GM12801 (cell line): ENCODE results near the gene BEST4.

ENCODE experiments used
- TF ChIP-seq, protein P1 (sequence below): IDR thresholded peaks from one replicate; pipeline ENCODE4 v1.5.1; 2011; ENCODE audit warnings: control low read depth; ENCODE audit not compliant: insufficient read length; ENCODE audit errors: extremely low read depth

Gene BEST4

DNA sequence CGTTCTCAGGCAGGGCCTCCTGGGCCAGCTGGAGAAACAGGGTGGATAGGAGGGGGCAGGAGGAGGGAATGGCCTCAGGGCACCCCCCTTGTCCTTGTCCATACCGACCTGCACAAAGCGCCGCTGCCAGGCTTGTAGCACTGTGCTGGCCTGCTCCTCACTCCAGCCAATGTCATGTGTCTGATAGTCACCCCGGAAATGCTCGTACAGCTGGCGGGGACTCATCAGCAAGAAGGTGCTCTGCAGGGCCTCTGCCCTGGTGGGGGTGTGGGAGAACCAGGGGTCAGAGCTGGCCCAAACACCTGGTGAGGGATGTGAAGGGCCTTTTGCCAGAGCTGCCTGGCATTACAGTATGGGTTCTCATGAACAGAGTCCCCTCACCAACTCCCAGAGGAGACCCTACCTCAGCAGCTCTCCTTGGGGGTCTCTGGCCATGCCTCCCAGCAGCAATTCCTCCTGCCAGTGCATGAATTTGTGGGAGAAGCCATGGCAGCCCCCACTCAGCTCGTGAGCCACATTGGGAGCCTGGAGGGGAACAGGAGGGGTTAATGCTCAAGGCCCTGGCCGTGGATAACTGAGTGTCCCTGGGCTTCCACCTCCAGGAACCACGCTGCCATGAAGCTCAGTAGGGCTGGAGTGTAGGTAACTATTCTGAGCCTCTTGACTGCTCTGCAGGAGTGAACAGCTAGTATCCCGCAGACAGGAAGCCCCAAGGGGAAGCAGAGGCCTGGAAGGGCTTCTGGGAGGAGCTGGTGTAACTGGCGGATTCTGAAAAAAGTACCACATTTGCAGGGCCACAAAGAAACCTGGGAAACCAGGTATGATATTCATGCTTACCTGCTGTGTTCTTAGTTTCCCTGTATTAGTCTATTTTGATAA lies 41.8 kb upstream of the BEST4 start:
- TF ChIP-seq, protein P1, sequence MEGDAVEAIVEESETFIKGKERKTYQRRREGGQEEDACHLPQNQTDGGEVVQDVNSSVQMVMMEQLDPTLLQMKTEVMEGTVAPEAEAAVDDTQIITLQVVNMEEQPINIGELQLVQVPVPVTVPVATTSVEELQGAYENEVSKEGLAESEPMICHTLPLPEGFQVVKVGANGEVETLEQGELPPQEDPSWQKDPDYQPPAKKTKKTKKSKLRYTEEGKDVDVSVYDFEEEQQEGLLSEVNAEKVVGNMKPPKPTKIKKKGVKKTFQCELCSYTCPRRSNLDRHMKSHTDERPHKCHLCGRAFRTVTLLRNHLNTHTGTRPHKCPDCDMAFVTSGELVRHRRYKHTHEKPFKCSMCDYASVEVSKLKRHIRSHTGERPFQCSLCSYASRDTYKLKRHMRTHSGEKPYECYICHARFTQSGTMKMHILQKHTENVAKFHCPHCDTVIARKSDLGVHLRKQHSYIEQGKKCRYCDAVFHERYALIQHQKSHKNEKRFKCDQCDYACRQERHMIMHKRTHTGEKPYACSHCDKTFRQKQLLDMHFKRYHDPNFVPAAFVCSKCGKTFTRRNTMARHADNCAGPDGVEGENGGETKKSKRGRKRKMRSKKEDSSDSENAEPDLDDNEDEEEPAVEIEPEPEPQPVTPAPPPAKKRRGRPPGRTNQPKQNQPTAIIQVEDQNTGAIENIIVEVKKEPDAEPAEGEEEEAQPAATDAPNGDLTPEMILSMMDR = no peak

DNA sequence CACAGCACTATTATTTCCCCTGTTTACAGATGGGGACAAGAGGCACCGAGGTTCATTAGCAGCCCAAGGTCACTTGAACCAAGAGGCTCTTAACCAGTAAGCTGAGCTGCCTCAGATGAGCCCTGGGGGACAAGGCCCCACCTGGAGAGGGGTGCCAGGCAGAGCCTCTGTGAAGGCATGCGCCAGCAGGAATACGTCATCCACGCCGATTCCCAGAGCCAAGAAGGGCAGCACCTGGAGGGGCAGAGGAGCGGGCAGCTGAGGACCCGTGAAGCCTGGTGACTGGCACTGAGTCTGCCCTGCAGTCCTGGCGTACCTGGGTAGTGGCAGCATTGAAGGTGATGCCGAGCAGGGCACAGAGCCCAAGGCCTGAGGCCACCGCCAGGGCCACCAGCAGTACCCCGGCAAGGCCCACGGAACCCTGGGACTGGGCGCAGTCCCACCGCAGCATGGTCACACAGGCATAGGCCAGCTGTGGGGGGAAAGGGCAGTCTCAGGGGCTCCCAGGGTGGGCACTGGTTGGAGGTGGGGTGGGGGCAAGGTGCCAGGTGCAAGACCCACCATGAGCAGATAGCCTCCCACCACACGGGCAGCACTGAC lies 41.0 kb upstream of the BEST4 start:
- TF ChIP-seq, protein P1 = no peak

DNA sequence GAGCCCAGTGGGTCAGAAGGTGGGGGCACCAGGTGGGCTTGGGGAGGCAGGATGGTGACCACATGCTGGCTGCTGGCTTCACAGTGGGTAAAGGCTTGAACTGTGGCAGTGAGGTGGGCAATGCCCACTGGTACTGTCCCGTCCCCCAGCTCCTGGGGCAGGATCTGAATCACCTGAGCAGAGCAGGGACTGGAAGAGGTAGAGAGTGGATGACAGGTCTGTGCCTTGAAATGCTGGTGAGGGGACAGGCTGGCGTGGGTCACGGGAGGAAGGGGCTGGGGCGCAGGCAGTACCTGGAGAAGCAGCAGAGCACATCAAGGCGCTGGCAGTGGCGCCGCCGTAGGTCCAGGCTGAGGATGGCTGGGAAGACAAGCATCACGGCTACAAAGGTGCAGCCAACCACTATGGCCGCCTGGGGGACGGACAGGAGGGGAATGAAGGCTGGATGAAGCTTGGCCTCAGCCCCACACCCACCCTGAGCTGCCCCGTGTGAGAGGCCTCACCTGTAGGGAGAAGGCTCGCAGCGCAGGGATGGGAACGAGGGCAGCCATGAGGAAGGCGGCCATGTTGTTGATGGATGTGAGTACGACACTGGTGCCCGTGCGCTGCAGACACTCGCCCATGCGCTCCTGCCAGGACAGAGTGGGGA lies 40.2 kb upstream of the BEST4 start:
- TF ChIP-seq, protein P1 = no peak

DNA sequence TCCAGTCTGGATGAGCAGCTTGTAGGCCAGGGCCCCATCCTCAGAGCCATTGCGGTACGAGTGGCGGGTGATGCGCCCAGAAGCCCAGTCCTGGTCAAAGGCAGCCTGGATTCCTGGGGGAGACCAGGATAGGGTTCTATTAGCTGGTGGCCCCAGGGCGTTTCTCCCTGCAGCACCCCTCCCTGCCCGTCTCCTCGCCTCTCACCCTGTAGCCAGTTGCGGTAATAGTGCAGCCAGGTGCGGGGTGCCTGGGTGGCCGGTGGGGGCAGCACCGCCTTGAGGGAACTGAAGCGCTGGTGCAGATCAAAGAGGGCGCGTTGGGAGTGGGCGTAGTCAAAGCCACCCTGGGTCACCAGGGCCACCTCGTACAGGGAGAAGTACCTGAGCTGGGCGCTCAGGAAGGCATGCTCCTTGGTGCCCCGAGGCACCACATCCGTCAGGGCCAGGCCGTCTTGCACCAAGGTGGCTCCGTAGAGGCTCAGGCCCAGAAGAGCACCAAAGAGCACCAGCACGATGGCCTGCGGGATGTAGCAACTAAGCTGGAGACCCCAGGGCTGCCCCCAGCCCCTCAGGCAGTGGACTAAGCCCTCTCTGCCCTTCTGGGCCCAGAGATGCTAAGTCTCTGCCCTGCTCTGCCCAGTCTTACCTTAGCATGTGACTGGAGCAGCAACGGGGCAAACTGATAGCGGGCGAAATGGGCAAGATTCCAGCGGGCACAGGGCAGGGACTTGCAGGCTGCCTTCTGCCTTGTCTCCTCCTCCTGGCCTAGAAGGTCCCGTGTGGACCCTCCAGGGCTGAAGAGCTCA lies 39.4 kb upstream of the BEST4 start:
- TF ChIP-seq, protein P1 = no peak

DNA sequence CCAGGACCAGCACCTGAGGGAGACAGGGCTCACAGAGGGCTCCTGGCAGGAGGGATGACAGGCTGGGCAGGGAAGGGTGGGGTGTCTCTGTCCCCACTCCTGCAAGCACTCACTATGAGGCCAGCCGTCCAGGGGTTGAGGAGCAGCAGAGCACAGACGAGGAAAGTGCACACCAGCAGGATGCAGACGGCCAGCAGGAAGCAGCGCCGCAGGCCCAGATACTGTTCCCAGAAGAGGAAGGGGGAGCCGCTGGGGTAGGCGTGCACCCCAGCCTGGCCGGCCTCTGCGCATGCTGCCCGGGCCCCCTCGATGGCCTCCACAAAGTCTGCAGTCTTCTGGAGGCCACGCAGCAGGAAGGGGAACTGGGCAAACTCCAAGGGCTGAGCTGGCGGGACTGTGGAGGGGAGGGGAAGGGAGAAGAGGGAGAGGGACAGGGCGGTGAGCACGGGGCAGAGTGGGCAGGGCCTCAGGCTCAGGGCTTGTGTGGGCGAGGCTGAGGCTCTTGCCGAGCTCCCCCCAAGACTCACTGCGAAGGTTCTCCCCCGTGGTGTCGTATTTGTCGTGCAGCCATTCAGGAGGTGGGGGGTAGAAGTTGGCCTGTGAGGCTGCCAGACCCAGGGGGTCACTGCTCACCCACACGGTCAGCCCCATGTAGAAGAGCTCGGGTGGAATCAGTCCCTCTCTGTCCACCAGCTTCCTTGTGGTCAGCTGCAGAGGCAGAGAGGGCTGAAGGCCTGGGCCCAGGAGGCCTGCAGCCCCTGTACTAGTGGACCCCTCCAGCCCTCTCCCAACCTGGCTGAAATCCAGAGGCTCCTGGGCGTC lies 38.6 kb upstream of the BEST4 start:
- TF ChIP-seq, protein P1 = no peak

DNA sequence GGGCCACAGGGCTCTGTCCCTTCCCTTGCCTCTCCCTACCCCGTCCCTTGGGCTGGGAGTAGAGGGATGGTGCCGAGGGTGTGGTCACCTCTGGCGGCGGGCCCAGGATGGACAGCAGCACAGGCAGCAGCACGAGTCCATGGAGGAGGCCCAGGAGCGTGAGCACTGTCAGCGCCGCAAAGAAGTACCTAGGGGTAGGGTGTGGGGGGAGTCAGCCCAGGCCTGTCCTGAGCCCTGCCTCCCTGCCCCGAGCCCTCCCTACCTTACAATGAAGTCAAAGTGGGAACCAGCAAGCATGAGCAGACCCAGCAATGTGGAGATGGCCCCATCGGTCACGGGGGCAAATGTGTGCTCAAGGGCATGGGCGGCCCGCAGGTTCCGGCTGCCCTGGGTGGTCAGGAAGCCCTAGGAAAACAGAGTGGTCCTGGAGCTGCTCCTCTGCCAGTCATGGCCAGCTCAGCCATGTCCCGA lies 35.0 kb upstream of the BEST4 start:
- TF ChIP-seq, protein P1 = no peak
